ENCODE measurements around the gene GABBR2. TPM values are rescaled to one million over a fixed set of nuclear protein-coding genes. Genes with fewer than 3 reads are reported as not detected.

The GABBR2 gene
- total RNA-seq, 1 experiment from 2014 or later: 6.3 TPM

DNA sequence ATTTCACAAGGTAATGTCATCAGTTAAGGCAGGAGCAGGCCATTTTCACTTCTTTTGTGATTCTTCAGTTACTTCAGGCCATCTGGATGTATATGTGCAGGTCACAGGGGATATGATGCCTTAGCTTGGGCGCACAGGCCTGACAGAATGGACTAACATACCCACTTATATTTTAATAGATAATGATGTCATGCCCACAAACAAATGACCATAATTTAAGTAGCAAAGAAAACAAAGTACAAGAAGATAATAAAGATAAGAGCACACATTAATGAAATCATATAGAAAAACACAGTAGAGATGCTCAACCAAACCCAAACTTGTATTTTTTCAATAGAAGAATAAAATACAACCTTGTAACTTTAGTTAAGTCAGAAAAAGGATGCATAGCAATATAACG lies 433.6 kb downstream of the GABBR2 start:
- Histone ChIP-seq H3K27me3 (ENCODE audit: control insufficient read depth, insufficient read depth, low read length) (peaks cover 6% of the 10 kb centered on the region), H3K36me3 (ENCODE audit: control insufficient read depth, insufficient read depth, low read length) (no peaks in the 10 kb centered on the region), H3K9me3 (ENCODE audit: control insufficient read depth, insufficient read depth, low read depth, low read length) (no peaks in the 10 kb centered on the region), H3K27ac (ENCODE audit: low read length) (no peak overlapping the region), H3K4me1 (ENCODE audit: control insufficient read depth, insufficient read depth, low read length) (no peaks in the 10 kb centered on the region), H3K4me3 (ENCODE audit: low read depth in 2 of 2, low read length in 2 of 2) (no peak overlapping the region)
- TF ChIP-seq, protein P1, sequence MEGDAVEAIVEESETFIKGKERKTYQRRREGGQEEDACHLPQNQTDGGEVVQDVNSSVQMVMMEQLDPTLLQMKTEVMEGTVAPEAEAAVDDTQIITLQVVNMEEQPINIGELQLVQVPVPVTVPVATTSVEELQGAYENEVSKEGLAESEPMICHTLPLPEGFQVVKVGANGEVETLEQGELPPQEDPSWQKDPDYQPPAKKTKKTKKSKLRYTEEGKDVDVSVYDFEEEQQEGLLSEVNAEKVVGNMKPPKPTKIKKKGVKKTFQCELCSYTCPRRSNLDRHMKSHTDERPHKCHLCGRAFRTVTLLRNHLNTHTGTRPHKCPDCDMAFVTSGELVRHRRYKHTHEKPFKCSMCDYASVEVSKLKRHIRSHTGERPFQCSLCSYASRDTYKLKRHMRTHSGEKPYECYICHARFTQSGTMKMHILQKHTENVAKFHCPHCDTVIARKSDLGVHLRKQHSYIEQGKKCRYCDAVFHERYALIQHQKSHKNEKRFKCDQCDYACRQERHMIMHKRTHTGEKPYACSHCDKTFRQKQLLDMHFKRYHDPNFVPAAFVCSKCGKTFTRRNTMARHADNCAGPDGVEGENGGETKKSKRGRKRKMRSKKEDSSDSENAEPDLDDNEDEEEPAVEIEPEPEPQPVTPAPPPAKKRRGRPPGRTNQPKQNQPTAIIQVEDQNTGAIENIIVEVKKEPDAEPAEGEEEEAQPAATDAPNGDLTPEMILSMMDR (IDR thresholded peaks at IDR 0.05): no peak
- TF ChIP-seq SIN3A (IDR thresholded peaks at IDR 0.05; ENCODE audit: borderline replicate concordance, insufficient read depth, low read depth, low read length) (no peak), POLR2AphosphoS5 (IDR thresholded peaks at IDR 0.05; ENCODE audit: low read depth, low read length) (no peak), TCF7L2 (IDR thresholded peaks at IDR 0.05; ENCODE audit: low read depth, low read length) (no peak)
- TF ChIP-seq, protein P2, sequence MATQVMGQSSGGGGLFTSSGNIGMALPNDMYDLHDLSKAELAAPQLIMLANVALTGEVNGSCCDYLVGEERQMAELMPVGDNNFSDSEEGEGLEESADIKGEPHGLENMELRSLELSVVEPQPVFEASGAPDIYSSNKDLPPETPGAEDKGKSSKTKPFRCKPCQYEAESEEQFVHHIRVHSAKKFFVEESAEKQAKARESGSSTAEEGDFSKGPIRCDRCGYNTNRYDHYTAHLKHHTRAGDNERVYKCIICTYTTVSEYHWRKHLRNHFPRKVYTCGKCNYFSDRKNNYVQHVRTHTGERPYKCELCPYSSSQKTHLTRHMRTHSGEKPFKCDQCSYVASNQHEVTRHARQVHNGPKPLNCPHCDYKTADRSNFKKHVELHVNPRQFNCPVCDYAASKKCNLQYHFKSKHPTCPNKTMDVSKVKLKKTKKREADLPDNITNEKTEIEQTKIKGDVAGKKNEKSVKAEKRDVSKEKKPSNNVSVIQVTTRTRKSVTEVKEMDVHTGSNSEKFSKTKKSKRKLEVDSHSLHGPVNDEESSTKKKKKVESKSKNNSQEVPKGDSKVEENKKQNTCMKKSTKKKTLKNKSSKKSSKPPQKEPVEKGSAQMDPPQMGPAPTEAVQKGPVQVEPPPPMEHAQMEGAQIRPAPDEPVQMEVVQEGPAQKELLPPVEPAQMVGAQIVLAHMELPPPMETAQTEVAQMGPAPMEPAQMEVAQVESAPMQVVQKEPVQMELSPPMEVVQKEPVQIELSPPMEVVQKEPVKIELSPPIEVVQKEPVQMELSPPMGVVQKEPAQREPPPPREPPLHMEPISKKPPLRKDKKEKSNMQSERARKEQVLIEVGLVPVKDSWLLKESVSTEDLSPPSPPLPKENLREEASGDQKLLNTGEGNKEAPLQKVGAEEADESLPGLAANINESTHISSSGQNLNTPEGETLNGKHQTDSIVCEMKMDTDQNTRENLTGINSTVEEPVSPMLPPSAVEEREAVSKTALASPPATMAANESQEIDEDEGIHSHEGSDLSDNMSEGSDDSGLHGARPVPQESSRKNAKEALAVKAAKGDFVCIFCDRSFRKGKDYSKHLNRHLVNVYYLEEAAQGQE (IDR thresholded peaks at IDR 0.05; ENCODE audit: insufficient read depth in 1 of 2, low read depth in 2 of 2, low read length in 1 of 2): no peak
- ChIA-PET CTCF (no interaction called here), POLR2A (no interaction called here)
- DNase-seq (ENCODE audit: low read depth, low spot score) (no peak), ATAC-seq (no peak)
- intact Hi-C loops (cut with micrococcal nuclease; ENCODE audit: unreplicated experiment) (no loop called here), in situ Hi-C loops (cut with HindIII; ENCODE audit: low pct_unique_long_range_greater_than_20kb, low sequenced_read_pairs) (no loop called here)
- no TSS peak for BruUV-seq (replicated peaks)

DNA sequence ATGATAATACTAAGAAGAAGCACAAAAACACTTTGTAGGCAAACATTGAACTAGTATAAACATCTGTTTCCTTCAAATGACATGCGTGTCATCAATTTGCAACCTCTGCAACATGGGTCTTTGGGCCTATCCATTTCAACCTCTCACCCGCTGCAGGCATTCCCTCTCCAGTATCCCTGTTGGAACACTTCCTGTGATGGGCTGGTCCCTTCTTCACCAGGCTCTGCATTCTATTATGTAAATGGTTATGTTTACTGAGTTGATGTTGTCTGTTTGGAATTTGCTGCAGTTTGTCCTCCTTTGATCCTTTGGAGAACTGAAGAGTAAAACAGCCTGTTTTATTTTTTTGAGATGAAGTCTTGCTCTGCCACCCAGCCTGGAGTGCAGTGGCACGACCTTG lies 436.7 kb downstream of the GABBR2 start:
- intact Hi-C loops (cut with micrococcal nuclease; ENCODE audit: unreplicated experiment): no loop called here
- H3K4me3 ChIP-seq (ENCODE audit: low read depth in 2 of 2, low read length in 2 of 2): no peak overlapping the region
- H3K4me1 ChIP-seq (ENCODE audit: control insufficient read depth, insufficient read depth, low read length): no peaks in the 10 kb centered on the region
- no peaks in the 10 kb centered on the region for H3K9me3 ChIP-seq (ENCODE audit: control insufficient read depth, insufficient read depth, low read depth, low read length)
- ChIA-PET CTCF (no interaction called here), POLR2A (no interaction called here)
- ATAC-seq (no peak), DNase-seq (ENCODE audit: low read depth, low spot score) (no peak)
- in situ Hi-C loops (cut with HindIII; ENCODE audit: low pct_unique_long_range_greater_than_20kb, low sequenced_read_pairs): no loop called here
- H3K27me3 ChIP-seq (ENCODE audit: control insufficient read depth, insufficient read depth, low read length): peaks cover 6% of the 10 kb centered on the region
- TF ChIP-seq, protein P1 (IDR thresholded peaks at IDR 0.05): no peak
- TF ChIP-seq POLR2AphosphoS5 (IDR thresholded peaks at IDR 0.05; ENCODE audit: low read depth, low read length) (no peak), SIN3A (IDR thresholded peaks at IDR 0.05; ENCODE audit: borderline replicate concordance, insufficient read depth, low read depth, low read length) (no peak), TCF7L2 (IDR thresholded peaks at IDR 0.05; ENCODE audit: low read depth, low read length) (no peak)
- TF ChIP-seq, protein P2 (IDR thresholded peaks at IDR 0.05; ENCODE audit: insufficient read depth in 1 of 2, low read depth in 2 of 2, low read length in 1 of 2): no peak
- no TSS peak for BruUV-seq (replicated peaks)
- no peaks in the 10 kb centered on the region for H3K36me3 ChIP-seq (ENCODE audit: control insufficient read depth, insufficient read depth, low read length)
- no peak overlapping the region for H3K27ac ChIP-seq (ENCODE audit: low read length)
